A549 treated with ZK216348 at 1 μM for 4 hours (cell line): ENCODE measurements around the gene RIIAD1. TPM values are rescaled to one million over a fixed set of nuclear protein-coding genes. Genes with fewer than 3 reads are reported as not detected.

Source experiments
- total RNA-seq: library from RNA; stranded (reverse); fragments of 200-300 nt; extraction: Qiagen RNA extraction; gene quantifications from 5 replicates; pipeline ENCODE4 v1.2.3, GENCODE V29; 2022; ENCODE audit warnings: low read depth

RIIAD1 gene, protein sequence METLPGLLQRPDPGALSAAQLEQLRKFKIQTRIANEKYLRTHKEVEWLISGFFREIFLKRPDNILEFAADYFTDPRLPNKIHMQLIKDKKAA
- not detected in 5 replicates for total RNA-seq

DNA sequence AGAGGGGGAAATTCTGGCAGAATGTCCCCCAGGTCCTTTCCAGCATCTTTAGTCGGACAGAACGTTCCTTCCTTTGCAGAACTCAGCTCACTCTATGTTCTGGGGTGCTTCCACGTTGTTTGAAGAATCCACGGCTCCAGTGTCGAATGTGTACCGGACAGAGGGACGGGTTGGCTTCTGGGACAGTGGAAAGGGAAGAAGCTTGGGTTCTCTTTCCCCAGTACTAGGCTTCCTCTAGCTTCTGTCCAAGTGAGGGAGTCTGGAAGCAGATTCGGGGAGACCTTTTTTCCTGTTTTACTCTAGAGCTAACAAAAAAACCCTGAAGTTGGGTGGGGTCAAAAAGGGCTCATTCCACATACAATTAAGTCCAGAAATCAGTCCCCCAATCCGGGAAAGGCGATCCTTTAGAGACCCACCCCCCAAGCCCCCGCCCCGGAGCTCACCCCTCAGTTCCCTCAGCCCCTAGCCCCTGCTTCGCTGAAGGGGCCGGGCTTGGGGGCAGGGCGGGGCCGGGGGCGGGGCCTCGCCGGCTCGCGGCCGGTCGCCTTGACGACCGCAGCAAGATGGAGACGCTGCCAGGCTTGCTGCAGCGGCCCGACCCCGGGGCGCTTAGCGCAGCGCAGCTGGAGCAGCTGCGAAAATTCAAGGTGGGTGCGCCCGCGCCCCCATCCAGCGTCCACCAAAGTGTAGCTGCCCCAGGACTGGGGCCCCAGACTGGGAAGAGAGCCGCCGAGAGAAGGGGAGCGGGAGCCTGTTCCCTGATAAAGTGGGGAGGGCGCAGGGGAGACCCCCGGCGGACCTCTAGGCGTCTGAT, at the start of gene RIIAD1:
Gene RIIAD1, plus strand, starts transcription at position 549 of the 814 bp plus-strand sequence. Its CDS starts 15 bp downstream, at position 564.

DNA sequence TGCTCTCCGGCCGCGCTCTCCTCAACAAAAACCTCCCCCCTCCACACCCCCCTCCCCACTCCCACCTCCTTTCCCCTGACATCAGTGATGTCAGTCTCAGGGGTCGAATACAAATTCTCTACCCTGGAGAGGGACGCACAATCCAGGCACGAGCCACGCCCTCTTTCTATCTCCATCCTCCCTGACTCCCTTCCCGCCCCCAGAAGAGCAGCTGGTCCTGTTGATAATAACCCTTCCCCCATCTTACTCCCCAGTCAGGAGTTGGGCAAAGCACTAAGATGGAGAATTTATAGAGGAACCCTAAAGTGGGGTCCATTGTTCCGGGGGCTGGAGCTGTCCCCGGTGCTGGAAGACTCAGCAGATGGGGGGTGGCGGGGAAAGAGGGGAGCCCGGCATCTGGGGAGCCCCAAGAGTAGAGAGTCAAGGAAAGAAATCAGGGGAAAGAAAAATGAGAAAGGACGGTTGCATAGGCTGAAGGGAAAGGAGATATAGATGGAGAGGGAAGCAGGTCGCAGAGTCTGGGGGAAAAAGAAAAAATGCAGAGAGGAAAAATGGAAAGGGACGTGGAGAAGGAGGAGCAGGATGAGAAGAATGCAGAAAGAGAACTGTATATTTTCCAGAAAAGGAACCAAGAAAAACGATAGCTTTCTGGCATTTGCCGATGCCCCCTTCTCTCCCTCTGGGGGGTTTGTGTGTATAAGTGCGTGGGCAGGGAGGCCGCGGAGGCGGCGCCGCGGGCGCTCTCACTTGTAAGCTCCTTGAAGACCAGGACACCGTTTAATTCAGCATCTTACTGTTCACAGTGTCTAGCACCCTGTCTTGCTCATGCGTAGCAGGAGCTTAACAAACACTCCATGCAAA, 4.3 kb upstream of the RIIAD1 start, which contains the start of gene CELF3:
Gene CELF3, minus strand, starts transcription at position 33 of the 861 bp plus-strand sequence. CDS start 783 bp downstream, outside the sequence.

DNA sequence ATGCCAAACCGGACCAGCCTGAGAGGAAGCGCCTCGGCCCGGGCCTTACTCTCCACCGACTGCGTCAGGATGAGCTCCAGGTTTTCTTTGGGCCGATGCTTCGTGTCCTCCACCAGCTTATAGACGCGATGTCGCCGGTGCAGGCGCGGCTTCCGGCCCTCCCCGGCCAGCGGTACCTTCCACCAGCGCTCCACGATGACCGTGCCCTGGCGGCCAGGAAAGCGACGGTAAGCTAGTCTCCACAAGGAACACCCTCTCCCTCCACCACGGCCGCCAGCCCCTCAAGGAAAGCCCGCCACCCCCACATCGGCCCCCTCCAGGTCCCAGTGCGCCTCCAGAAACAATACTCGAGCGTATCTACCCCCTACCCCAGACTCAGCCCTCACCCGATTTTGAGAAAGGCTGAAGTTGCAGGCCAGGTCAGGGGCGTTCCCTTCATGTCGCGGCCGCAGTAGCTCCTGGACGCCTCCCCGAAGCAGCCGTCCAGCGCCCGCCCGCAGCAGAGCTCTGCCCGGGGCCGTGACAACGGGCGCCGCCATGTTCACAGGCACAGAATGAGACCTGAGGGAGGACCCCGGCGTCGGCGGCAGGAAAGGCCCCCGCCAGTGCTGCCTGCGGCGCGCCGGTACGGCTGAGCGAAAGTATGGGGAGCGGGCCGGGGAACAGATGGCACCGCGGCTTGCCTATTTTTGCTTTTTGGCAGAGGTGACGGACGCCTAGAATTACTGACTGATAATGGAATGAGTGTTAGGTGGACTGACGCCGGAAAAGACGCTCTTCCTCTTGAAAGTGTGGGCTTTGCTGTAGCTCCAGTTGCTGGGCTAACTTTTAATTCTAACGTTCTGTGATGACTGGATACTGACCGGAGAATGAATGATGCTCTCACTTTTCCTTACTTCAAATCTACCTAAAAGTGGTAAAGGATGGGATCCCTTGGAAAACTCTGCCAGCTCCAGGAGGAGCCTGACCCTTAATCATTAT, 41.9 kb downstream of the RIIAD1 start, which contains the start of gene MRPL9:
Gene MRPL9, minus strand, starts transcription at position 556 of the 981 bp plus-strand sequence. Its CDS starts 17 bp downstream, at position 539.

Other genes starting within 250 kb of the RIIAD1 start
- 1.6 to 2.9 TPM (median 2.0 TPM) in 5 replicates for gene CGN, start 210.1 kb upstream of the RIIAD1 start, total RNA-seq
- 10.1 to 12.4 TPM (median 10.6 TPM) in 5 replicates for gene TUFT1, start 181.2 kb upstream of the RIIAD1 start, total RNA-seq
- gene SNX27, start 109.5 kb upstream of the RIIAD1 start, total RNA-seq = 7.4 to 9.1 TPM (median 7.7 TPM) in 5 replicates
- not detected in 5 replicates for gene CELF3, start 4.7 kb upstream of the RIIAD1 start, total RNA-seq
- 76.3 to 88.8 TPM (median 81.2 TPM) in 5 replicates for gene MRPL9, start 42.0 kb downstream of the RIIAD1 start, total RNA-seq
- gene TDRKH, start 69.0 kb downstream of the RIIAD1 start, total RNA-seq = 5.9 to 7.2 TPM (median 6.2 TPM) in 5 replicates
- gene LINGO4, start 83.9 kb downstream of the RIIAD1 start, total RNA-seq = not detected in 5 replicates
- gene RORC, start 110.3 kb downstream of the RIIAD1 start, total RNA-seq = 0.06 to 0.13 TPM (median 0.08 TPM) in 3 of 5 replicates, not detected in the others
- gene C2CD4D, start 118.3 kb downstream of the RIIAD1 start, total RNA-seq = not detected in 5 replicates
- gene THEM5, start 132.2 kb downstream of the RIIAD1 start, total RNA-seq = not detected in 5 replicates
- 11.9 to 14.4 TPM (median 13.3 TPM) in 5 replicates for gene THEM4, start 188.0 kb downstream of the RIIAD1 start, total RNA-seq